Vagina (tissue), 2 donors: ENCODE results near the gene CYSRT1.

Experiments used
- POLR2A ChIP-seq, 2 donors: fragments of 450-650 bp; IDR thresholded peaks; one replicate each; pipeline ENCODE4 v1.6.1; 2017; ENCODE audit warnings: antibody characterized with exemption in 2 of 2, mild to moderate bottlenecking in 2 of 2, moderate library complexity in 2 of 2
- POLR2AphosphoS5 ChIP-seq, 2 donors: sonication (generic); formaldehyde crosslinking; IDR thresholded peaks; one replicate each; pipeline ENCODE4 v1.9.0; 2017; ENCODE audit warnings: antibody characterized with exemption in 2 of 2, mild to moderate bottlenecking in 2 of 2, low read depth in 1 of 2; ENCODE audit not compliant: insufficient read depth in 1 of 2
- TF ChIP-seq, protein P1 (sequence below), 3 experiments: fragments of 450-650 bp in 2 of 3; fragments of 200-600 bp in 1 of 3; sonication (generic) in 1 of 3; IDR thresholded peaks; one replicate each; pipeline ENCODE4 v1.5.1; 2017 to 2019; ENCODE audit warnings: antibody characterized with exemption in 3 of 3, mild to moderate bottlenecking in 2 of 3, moderate library complexity in 2 of 3

DNA sequence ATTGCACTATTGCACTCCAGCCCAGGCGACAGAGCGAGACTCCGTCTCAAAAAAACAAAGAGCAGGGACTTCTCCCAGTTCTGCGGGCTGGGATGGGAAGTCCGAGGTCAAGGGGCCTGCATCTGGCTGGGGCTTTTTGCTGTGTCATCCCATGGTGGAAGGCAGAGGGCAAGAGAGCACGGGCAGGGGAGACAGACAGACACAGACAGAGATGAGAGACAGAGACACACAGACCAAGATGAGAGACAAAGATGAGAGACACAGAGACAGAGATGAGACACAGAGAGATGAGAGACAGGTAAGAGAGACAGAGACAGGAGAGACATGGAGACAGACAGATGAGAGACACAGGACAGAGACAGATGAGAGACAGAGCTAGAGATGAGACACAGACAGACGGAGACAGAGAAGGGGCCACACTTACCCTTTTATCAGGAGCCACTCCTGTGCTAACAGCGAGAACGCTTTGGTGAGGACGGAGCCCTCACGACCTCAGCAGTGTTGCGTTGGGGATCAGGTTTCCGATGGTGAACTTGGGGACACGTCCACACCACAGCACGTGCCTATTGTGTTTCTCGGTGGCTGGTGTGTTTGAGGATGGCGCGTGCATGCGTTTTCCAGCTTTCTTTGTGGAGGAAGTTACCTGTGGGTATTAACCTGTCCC is 43.7 kb downstream of the CYSRT1 start:
- TF ChIP-seq, protein P1, sequence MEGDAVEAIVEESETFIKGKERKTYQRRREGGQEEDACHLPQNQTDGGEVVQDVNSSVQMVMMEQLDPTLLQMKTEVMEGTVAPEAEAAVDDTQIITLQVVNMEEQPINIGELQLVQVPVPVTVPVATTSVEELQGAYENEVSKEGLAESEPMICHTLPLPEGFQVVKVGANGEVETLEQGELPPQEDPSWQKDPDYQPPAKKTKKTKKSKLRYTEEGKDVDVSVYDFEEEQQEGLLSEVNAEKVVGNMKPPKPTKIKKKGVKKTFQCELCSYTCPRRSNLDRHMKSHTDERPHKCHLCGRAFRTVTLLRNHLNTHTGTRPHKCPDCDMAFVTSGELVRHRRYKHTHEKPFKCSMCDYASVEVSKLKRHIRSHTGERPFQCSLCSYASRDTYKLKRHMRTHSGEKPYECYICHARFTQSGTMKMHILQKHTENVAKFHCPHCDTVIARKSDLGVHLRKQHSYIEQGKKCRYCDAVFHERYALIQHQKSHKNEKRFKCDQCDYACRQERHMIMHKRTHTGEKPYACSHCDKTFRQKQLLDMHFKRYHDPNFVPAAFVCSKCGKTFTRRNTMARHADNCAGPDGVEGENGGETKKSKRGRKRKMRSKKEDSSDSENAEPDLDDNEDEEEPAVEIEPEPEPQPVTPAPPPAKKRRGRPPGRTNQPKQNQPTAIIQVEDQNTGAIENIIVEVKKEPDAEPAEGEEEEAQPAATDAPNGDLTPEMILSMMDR (IDR thresholded peaks at IDR 0.05), result no peak
- TF ChIP-seq POLR2A (IDR thresholded peaks at IDR 0.05) (no peak), POLR2AphosphoS5 (IDR thresholded peaks at IDR 0.05; ENCODE audit: insufficient read depth in 1 of 2, low read depth in 1 of 2) (no peak)
